Anterior cingulate cortex (tissue), 58 donors: ENCODE data around the gene OPHN1.

Experiments used
- DNase-seq, 58 donors: peaks; one replicate each; lab custom pipeline; 2025; lab: John Stamatoyannopoulos, UW

OPHN1 gene

DNA sequence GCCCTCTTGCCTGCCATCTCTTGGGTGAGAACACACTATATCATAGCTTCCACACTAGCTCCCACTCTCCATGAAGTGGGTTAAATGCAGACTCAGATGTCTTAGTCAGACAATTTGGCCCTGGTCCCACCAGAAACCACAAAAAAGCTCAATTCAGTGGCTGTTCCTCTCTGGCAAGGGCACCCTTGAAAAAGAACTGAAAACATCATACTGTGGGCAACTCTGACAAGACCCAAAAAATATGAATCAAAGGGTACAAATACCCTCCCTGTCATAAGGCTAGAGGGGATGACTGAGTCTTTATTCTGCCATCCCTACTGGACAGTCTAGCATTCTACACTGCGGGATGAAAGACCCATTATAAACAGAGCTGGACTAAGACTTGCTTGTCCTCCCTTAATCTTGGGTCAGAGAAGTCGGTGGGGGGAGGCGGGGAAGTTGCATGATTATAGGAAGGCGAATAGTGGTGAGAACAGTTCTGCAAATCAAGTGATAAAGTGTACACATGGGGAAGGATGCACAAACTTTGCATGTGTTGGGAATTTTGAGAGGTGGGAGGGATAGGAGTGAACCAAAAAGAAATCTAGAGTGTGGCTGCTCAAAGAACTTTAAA, 172.1 kb downstream of the OPHN1 start:
- peak in 22 of 58 donors; percentile 1 to 46 (median 10) for DNase-seq

DNA sequence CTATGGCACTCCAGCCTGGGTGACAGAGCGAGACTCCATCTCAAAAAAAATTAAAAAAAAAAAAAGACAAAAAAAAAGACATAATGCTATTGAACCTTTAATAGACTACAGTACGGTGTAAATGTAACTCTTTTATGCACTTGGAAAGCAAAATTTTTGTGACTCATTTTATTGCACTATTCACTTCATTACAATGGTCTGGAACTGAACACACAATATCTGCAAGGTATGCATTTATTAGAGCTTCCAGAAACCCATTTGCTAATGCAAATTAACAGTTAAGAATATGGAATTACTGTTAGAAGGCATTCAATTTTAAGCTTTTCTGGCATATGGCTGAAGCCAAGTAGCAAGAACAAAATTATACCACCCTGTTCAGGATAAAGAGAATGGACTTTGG, 176.3 kb downstream of the OPHN1 start:
- DNase-seq: no peak

DNA sequence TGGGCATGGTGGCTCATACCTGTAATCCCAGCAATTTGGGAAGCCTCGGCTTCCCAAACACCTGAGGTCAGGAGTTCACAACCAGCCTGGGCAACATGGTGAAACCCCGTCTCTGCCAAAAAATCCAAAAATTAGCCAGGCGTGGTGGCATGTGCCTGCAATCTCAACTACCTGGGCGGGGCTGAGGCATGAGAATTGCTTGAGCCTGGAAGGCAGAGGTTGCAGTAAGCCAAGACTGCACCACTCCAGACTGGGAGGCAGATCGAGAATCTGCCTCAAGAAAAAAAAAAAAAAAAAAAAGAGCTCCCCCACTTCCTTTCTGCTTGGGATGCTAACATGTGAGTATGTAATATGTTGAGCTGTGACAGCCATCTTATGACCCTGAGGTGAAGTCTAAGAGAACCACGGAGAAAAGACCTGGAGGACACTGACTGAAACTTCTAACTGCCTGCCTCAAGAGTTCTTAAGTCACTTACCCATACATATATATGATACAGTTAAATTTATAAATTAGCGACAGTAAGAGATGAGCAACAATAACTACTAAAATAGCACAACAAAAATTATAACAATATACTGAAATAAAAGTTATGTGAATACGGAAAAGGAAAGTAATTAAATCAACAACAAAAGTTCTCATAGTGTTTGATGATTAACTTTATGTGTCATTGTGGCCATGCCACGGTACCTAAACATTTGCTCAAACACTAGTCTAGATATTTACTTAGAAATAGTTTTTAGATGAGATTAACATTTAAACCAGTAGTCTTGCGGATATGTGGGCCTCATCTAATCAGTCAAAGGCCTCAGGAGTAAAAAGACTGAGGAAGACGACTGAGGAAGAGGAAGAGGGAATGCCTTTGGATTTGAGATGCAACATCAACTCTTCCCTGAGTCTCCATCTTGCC, 178.3 kb downstream of the OPHN1 start:
- DNase-seq: no peak

DNA sequence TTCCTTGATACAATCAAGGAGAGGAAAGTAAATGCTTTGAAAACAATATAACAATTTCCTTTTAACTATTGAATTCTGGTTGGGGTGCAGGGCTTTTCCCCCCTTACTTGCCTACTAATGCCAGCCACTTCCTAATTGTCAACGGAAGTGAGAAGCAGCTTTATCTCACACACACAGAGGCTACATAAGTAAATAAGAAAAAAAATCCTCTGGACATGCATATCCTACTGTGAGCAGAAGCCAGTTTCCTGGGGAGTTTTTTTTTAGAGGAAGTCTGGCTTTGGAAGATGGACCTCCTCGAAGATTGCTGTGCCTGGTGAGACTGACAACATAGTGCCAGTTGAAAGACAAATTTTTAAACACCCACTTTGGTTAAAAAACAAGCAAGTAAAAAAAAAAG, 180.6 kb downstream of the OPHN1 start:
- no peak for DNase-seq

DNA sequence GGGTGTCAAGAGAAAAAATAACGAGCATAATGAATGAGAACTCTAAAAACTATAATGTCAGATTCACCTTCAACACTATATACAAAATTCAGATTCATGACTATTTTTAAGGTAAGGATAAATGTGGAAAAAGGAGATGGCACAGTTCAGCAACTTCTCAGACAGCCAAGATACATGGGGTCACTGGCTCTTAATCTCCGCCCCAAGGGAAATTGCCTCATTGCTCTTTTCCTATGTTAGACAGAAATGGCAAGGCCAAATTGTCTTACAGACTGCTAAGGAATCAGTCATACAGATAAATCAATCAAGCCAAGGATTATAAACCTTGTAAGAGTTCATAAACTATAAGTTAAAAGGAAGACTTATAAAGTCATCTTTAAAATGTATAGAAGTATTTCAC, 183.4 kb downstream of the OPHN1 start:
- no peak for DNase-seq

DNA sequence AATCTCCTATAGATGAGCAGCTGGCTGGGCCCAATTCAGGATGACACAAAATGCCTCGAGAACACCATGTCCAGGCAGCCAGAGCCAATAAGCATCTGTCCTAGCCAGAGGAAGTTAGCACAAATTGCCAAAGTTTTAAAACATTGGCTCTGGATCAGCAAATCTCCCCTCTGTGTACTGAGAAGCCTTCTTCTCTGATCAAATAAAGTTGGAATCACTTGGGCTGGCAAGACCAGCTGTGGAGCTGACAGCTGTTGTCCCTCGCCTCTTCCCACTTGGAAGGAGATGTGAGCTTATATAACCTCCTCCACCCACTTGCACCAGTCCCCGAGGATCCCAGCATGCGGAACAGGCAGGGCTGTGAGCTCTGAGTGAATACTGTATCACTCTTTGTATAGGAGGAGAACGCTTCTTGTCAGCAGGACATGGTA, 183.9 kb downstream of the OPHN1 start:
- DNase-seq: peak in 42 of 58 donors; percentile 0 to 70 (median 11)

DNA sequence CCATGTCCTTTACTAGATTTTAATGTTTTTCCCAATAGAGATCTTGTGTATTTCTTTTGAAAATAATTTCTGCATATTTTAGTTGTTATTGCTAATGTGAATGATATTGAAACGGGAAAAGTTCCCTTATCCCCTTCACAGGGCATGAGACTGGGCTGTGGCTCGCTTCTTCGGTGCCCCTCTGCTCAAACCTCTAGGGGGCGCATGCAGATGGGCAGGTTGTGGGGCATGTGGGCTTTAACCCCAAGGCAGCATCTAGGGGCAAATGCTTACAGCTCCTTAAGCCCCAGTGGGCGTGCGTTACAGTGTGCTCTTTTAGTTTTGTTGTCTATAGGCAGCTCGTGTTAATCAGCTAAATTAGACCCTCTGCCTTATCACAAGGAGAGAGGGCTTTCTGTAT, 194.7 kb downstream of the OPHN1 start:
- no peak for DNase-seq

DNA sequence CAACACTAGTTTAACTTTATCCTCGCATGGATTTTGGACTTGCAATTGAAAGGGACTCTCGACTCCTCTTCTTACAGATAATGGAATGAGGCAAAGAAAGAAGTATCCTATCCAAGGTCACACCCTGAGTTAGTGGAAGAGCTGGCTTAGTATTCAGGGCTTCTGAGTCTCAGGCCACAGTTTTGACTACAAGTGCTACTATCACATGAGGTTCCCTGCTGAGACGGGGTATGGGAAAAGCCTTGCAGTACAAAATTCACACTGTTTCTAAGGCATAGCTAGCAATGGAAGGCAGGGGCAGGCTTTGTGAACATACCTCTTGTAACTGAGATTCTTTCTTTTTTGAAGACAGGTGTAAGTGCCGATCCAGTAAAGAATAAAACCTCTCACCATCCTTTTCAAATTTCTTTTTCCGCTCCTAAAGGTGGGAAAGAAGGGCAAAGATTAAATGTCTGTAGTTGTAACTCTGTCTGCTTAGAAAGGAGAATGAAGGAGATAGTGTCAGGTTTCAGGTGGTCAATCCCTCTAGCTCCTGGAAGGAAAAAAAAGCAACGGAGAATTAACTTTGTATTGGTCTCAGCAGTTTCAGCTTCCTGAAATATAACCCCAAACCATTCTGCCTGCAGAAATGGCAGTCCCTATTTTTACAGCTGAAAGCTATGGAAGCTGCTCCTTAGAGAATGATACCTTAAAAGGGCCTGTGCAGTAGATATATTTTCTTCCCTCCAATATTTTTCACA, 199.0 kb downstream of the OPHN1 start:
- no peak for DNase-seq

DNA sequence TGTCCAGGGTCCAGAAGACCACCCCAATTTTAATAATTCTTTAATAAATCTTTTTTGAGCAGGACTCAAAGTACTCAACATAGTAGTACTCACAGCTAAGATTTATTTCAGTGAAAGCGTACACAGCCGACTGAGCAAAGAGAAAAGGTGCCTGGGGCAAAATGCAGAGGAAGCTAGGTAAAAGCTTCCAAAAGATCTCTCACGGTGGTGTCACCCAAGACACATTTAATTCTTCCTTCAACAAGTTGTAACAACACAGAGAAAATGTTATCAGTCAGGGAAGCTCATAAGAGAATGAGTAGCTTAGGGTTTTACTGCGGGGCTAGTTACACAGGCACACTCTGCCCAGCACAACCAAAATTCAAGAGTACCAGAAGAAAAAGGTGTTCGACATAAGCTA, 201.1 kb downstream of the OPHN1 start:
- DNase-seq: peak in 2 of 58 donors; percentile 0 to 5

DNA sequence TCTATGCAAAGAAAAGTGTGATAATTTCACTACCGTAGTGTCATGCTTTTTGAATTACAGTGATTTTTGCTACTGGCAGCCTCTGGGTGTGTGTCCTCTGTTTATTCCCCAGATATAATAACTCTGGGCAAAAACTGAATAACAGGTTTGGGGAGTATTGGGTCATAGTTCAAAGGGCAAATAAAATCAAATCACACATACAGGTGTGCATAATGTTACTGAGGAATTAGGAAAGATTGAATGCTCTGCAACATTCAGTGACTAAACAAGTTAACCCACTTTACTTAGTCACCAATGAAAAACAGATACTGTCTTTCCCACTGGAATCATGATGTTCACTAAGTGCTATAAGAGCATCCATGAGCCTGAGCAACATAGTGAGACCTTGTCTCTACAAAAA, 224.3 kb downstream of the OPHN1 start:
- DNase-seq: no peak

DNA sequence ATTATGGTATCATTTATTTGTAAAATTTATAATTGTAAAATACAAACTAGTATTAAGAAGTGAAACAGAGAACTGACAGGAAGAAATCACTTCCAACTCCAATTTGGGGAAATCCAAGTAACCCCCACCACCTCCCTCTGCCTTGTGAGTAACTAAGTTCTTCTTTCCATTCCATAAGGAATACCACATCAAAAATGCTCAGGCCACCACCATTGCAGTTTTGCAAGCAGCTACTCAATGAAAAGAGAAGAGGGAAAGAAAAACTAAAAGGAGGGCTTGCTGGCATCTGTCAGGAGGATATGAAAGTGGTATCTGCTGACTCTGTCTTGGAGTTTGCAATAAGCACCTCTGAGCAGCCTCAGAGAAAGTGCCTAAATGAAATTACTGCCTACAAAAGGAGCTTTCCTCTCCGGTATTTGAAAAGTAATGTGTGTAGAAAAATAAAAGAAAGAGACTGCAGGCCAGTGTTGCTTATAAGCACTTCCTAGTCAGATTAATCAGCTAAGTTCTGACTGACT, 228.7 kb downstream of the OPHN1 start:
- no peak for DNase-seq

DNA sequence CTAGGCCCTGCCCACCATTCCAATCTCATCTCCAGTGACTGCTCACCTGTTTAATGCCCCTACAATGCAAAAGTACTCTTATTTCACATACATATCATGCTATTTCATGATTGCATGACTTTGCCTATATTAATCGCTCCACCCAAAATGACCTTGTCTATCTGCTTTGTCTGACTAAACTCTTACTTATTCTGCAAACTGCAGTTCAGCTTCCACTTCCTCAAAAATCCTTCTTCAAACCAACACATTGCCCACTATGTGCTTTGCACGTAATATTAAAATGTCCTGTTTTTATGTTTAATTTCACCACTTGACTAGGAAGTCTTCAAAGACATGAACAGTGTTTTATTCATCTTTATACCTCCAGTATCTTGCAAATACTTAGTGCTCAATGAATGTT, 229.6 kb downstream of the OPHN1 start:
- DNase-seq: no peak

DNA sequence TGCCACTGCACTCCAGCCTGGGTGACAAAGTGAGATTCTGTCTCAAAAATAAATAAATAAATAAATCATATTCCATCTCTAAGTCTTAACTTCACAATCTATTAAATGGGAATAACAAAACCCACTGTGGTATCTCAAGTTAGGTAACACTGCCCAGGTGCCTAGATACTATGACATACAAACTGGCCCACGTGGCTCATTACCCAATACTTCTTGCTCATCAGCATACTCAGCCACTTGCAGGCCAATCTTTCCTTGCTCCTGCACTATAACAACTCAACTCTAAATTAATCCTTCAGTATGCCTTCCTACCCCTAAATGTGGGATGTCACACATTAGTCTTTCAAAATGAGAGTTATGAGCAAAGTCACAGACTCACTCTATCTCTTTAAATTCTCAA, 230.1 kb downstream of the OPHN1 start:
- DNase-seq: no peak

DNA sequence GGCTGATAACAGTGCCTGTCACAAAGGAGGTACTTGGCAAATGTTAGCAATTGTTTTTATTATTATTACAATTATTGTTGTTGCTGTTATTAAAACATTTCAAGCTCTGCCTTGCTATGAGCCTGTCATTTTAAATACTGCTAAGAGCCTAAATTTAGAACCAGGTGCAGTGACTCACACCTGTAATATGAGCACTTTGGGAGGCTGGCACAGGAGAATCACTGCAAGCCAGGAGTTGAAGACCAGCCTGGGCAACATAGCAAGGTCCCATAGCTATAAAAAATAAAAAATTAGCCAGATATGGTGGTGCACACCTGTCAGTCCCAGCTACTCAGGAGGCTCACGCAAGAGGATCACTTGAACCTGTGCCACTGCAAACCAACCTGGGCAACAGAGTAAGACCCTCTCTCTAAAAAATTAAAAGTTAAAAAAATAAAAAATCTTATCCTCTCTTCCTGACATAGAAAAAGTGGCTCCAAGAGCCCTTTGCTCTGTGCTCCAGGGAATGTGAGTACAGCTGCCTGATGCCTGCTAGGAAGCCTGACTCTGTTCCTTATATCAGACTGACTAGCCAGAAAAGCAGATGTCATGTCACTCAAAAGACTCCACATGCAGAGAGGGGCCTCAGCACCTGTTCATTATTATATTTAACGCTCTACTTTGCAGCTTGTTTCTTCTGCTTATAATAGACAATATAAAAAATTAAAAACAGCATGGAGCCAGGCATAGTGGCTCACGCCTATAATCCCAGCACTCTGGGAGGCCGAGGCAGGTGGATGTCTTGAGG, 234.0 kb downstream of the OPHN1 start:
- DNase-seq: no peak

DNA sequence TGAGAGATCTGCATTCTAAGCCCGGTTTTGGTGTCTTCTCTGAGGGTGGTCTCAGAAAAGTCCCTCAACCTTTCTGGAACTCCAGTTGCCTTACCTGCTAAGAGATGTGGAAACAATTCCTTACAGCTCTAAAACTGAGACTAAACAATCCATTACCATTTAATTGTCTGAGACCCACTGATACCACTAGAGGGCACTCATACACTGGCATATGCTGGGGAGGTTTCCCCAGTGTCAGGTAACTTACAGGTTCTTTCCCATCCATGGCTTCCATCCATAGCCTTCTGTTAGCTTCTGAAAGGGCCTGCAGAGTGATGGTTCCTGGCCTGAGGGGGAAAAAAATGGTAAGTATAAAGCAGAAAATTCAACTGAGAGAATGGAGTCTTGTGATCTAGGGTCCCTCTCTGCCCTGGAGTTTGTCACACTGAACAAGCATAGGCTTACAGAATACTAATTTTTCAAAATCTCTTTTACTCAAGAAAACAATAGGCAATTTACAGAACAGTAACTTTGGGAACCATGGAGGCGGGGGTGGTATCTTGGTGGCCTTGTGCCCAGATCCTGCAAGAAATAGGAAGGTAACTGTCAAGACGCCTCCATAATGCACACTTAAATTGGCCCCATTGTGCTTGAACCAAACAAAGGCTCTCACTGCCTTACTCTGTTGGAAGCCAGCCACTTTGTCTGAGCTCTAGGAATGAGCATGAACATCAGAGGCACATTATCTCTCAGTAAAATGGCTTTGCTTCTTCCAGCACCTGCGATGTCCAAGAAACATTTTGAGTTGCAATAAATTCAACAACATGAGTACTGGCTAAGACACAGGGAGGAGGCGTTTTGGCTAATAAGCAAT, 236.1 kb downstream of the OPHN1 start:
- peak in 41 of 58 donors; percentile 0 to 57 (median 26) for DNase-seq

DNA sequence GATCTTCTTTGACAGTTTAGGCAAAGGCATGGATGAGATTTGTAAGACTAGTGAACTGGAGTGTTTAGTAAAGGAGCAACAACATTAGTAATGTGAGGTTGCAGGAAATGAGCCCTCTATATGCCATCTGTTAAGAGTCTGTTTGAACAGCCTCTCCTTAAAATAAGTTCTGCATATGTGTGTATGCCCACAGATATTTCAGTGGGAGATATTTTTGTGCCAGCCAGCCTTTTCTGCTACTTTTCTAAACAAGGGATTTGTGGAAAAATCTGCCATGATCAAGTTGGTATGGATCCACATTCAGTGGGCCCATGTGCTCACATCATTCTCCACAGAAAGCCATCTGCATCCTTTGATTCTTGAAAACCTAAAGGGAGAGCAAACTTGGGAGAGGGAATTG, 237.7 kb downstream of the OPHN1 start:
- DNase-seq: peak in 15 of 58 donors; percentile 0 to 28 (median 2)

DNA sequence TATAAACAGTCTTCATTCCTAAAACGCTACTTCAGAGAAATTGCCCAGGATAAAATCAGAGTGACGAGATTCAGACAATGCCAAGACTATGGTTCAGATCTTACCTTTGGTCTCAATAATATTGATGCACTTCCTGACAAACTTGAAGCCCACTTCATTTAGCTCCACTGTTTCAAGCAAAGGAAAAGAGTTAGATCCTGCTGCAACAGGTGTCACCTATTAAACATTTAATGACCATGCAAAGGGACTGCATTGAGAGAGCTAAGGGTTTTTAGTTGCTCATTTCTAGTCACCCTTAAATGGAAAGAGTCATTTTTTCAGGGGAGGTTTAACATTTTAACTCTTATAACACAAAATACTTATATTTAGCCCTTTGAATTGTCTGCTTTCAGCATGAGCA, 239.5 kb downstream of the OPHN1 start:
- no peak for DNase-seq

DNA sequence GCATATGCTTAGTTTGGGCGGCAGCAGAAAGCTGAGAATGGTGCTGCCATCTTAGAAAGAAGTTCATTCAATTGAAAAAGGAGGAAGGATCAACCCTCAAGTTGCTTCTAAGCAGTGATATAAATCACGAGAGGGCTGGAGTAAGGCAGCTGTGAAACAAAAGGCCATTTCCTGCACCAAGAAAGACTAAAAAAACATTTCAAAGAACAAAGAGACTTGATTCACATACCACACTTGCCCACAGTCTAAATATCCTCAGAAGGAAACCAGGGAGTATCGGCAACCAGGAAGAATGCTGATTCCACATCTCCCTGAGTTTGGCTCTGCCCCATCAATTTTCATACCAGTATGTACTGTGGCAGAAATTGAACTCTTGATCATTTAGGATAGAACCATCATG, 240.1 kb downstream of the OPHN1 start:
- no peak for DNase-seq

DNA sequence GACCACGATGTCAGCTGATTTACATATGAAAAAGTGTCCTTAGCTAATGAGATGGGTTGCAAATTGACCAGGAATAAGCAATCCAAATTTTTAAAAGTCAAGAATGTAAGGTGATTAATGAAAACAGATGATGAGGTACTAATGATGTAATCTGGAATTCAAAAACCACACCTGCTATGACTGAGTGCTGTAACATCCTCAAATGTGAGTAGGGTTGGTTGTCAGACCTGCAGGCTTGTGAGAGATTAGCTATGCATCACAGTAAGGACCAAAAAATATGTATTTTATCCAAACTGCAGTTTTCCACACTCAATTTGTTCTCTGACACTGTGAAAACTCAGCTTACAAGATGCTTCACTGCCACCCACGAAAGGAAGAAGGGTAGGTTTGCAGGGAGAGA, 242.5 kb downstream of the OPHN1 start:
- DNase-seq: no peak
